Fibroblast of lung (primary cell): Measurements from ENCODE around the gene ESRRB. TPM values are rescaled to one million over a fixed set of nuclear protein-coding genes. Genes with fewer than 3 reads are reported as not detected.

ENCODE experiments used
- DNase-seq, 2 donors: peaks; one replicate each; pipeline versions ENCODE4 v3.0.0 to v3.0.0-alpha.2; 2010; ENCODE audit warnings: low read depth in 2 of 2
- H2AFZ ChIP-seq: 2 replicates; pipeline ENCODE4 v1.5.1; 2012; ENCODE audit warnings: low read length, control low read depth, inconsistent platforms
- H3K27ac ChIP-seq: 2 replicates; pipeline ENCODE4 v1.5.1; 2011; ENCODE audit warnings: low read length, control low read depth; ENCODE audit not compliant: insufficient read depth
- H3K27me3 ChIP-seq: 2 replicates; pipeline ENCODE4 v1.5.1; 2011; ENCODE audit warnings: mild to moderate bottlenecking, low read length; ENCODE audit not compliant: control insufficient read depth, insufficient read depth
- H3K36me3 ChIP-seq: 2 replicates; pipeline ENCODE4 v1.5.1; 2011; ENCODE audit warnings: low read length; ENCODE audit not compliant: control insufficient read depth, insufficient read depth
- H3K4me1 ChIP-seq: 2 replicates; pipeline ENCODE4 v1.5.1; 2011; ENCODE audit warnings: low read length; ENCODE audit not compliant: control insufficient read depth, insufficient read depth; ENCODE audit errors: extremely low read depth
- H3K4me2 ChIP-seq: 2 replicates; pipeline ENCODE4 v1.5.1; 2011; ENCODE audit warnings: low read length, control low read depth; ENCODE audit not compliant: insufficient read depth; ENCODE audit errors: extremely low read depth
- H3K4me3 ChIP-seq, 4 experiments: fragments of 200-600 bp in 1 of 4; sonication (generic) in 1 of 4; replicated peaks in 1 of 4; 2 replicates each; pipeline ENCODE4 v1.5.1; 2011 to 2016; ENCODE audit warnings: low read length in 4 of 4, low read depth in 3 of 4, mild to moderate bottlenecking in 3 of 4, control low read depth in 2 of 4, inconsistent platforms in 1 of 4, mixed read lengths in 1 of 4; ENCODE audit not compliant: insufficient read depth in 1 of 4; ENCODE audit errors: control extremely low read depth in 1 of 4
- H3K79me2 ChIP-seq: 2 replicates; pipeline ENCODE4 v1.5.1; 2012; ENCODE audit warnings: mild to moderate bottlenecking, low read length, inconsistent platforms; ENCODE audit not compliant: control insufficient read depth, insufficient read depth
- H3K9ac ChIP-seq: 2 replicates; pipeline ENCODE4 v1.5.1; 2011; ENCODE audit warnings: mild to moderate bottlenecking, low read length, control low read depth; ENCODE audit not compliant: insufficient read depth
- H3K9me3 ChIP-seq: 2 replicates; pipeline ENCODE4 v1.5.1; 2012; ENCODE audit warnings: low read depth, low read length; ENCODE audit not compliant: control insufficient read depth, insufficient read depth
- H4K20me1 ChIP-seq: 2 replicates; pipeline ENCODE4 v1.5.1; 2011; ENCODE audit warnings: low read length; ENCODE audit not compliant: control insufficient read depth, insufficient read depth; ENCODE audit errors: extremely low read depth
- CTCF ChIP-seq, 2 donors: IDR thresholded peaks in 1 of 2; conservative IDR thresholded peaks in 1 of 2; 1 replicate in 1 of 2; 2 replicates in 1 of 2; pipeline ENCODE4 v1.5.1; 2011 to 2012; ENCODE audit warnings: low read length in 2 of 2, control low read depth in 1 of 2, inconsistent platforms in 1 of 2, low read depth in 1 of 2, mild to moderate bottlenecking in 1 of 2
- EZH2 ChIP-seq: IDR thresholded peaks from 2 replicates; pipeline ENCODE4 v1.5.1; 2012; ENCODE audit warnings: low read length, control low read depth, mild to moderate bottlenecking; ENCODE audit errors: missing control alignments
- polyA plus RNA-seq, 2 donors: library from polyadenylated mRNA; depleted of rRNA in 1 of 2; stranded (reverse) in 1 of 2; unstranded in 1 of 2; fragments of >200 nt; gene quantifications; 2 replicates each; pipeline ENCODE4 v1.2.1, GENCODE V29; 2011 to 2012; ENCODE audit warnings: missing spikeins in 1 of 2
- total RNA-seq: library from RNA; depleted of rRNA; stranded (reverse); fragments of >200 nt; gene quantifications from 2 replicates; pipeline ENCODE4 v1.2.1, GENCODE V29; 2014

The ESRRB gene
- total and polyA plus RNA-seq, 2 donors (not counting 1 experiment from before 2014, with no cell fraction given): not detected

- H3K4me2 ChIP-seq: no peak overlapping the region
- TF ChIP-seq EZH2: no peak
- no peak for TF ChIP-seq CTCF (conservative IDR thresholded peaks at IDR 0.05 in 1 of 2, IDR thresholded peaks at IDR 0.05 in 1 of 2; ENCODE audit: low read depth in 1 of 2, low read length in 2 of 2)
- DNase-seq: no peak
- no peaks in the 10 kb centered on the region for H4K20me1 ChIP-seq
- no peak overlapping the region for H3K27ac ChIP-seq
- H3K79me2 ChIP-seq: no peaks in the 10 kb centered on the region
- peaks cover 3% of the 10 kb centered on the region for H3K27me3 ChIP-seq
- H2AFZ ChIP-seq: no peak overlapping the region
- H3K4me3 ChIP-seq: no peak overlapping the region
- no peak overlapping the region for H3K9ac ChIP-seq
- no peaks in the 10 kb centered on the region for H3K36me3 ChIP-seq
- no peaks in the 10 kb centered on the region for H3K4me1 ChIP-seq
- no peaks in the 10 kb centered on the region for H3K9me3 ChIP-seq
Measured at GRCh38 chr14:76413106-76413961, 37.4 kb downstream of the ESRRB start.

- H3K27me3 ChIP-seq: peaks cover 3% of the 10 kb centered on the region
- no peak for TF ChIP-seq CTCF (conservative IDR thresholded peaks at IDR 0.05 in 1 of 2, IDR thresholded peaks at IDR 0.05 in 1 of 2; ENCODE audit: low read depth in 1 of 2, low read length in 2 of 2)
- no peak for TF ChIP-seq EZH2
- no peak overlapping the region for H2AFZ ChIP-seq
- no peak overlapping the region for H3K9ac ChIP-seq
- H3K36me3 ChIP-seq: no peaks in the 10 kb centered on the region
- no peak overlapping the region for H3K27ac ChIP-seq
- no peak for DNase-seq
- no peaks in the 10 kb centered on the region for H3K4me1 ChIP-seq
- H3K79me2 ChIP-seq: no peaks in the 10 kb centered on the region
- no peaks in the 10 kb centered on the region for H3K9me3 ChIP-seq
- no peak overlapping the region for H3K4me2 ChIP-seq
- H4K20me1 ChIP-seq: no peaks in the 10 kb centered on the region
- no peak overlapping the region for H3K4me3 ChIP-seq
Measured at GRCh38 chr14:76413962-76414600, 38.1 kb downstream of the ESRRB start.

- no peak for DNase-seq
- H3K36me3 ChIP-seq: no peaks in the 10 kb centered on the region
- no peak overlapping the region for H2AFZ ChIP-seq
- H3K4me1 ChIP-seq: no peaks in the 10 kb centered on the region
- no peaks in the 10 kb centered on the region for H3K79me2 ChIP-seq
- TF ChIP-seq EZH2: no peak
- TF ChIP-seq CTCF (conservative IDR thresholded peaks at IDR 0.05 in 1 of 2, IDR thresholded peaks at IDR 0.05 in 1 of 2; ENCODE audit: low read depth in 1 of 2, low read length in 2 of 2): no peak
- no peak overlapping the region for H3K4me2 ChIP-seq
- no peak overlapping the region for H3K27ac ChIP-seq
- no peaks in the 10 kb centered on the region for H3K27me3 ChIP-seq
- no peaks in the 10 kb centered on the region for H4K20me1 ChIP-seq
- H3K9ac ChIP-seq: no peak overlapping the region
- H3K4me3 ChIP-seq: no peak overlapping the region
- H3K9me3 ChIP-seq: no peaks in the 10 kb centered on the region
Measured at GRCh38 chr14:76419399-76419798, 43.5 kb downstream of the ESRRB start.
